OCI-LY3 (cell line): ENCODE data around the gene PCBP1.
A peak's percentile ranks its signal among the peaks of the same experiment; 100 is the strongest.

ENCODE experiments used
- H2AFZ ChIP-seq: fragments of 200-600, 300-600 bp; shearing (Covaris generic); 2 replicates; pipeline ENCODE4 v1.6.0; 2014; ENCODE audit warnings: antibody characterized with exemption, low read depth, low read length
- H3K27ac ChIP-seq: fragments of 200-600, 300-600 bp; sonication (generic); 2 replicates; pipeline ENCODE4 v1.5.1; 2014; ENCODE audit warnings: mild to moderate bottlenecking, low read length, moderate library complexity, mixed read lengths
- H3K27me3 ChIP-seq: fragments of 200-600, 300-600 bp; sonication (generic); 2 replicates; pipeline ENCODE4 v1.6.1; 2014; ENCODE audit warnings: low read depth, low read length, mixed read lengths
- H3K36me3 ChIP-seq: fragments of 200-600, 300-600 bp; sonication (generic); replicated peaks from 2 replicates; pipeline ENCODE3; 2014; ENCODE audit warnings: low read depth, low read length, mixed read lengths
- H3K4me1 ChIP-seq: fragments of 300-600, 200-600 bp; sonication (generic); 2 replicates; pipeline ENCODE4 v1.6.1; 2014; ENCODE audit warnings: low read length, mixed read lengths
- H3K4me2 ChIP-seq: fragments of 200-600, 300-600 bp; sonication (generic); 2 replicates; pipeline ENCODE4 v1.6.1; 2014; ENCODE audit warnings: low read length, mixed read lengths
- H3K4me3 ChIP-seq: fragments of 300-600, 200-600 bp; sonication (generic); 2 replicates; pipeline ENCODE4 v1.5.1; 2014; ENCODE audit warnings: antibody characterized with exemption, mild to moderate bottlenecking, low read length, moderate library complexity
- H3K79me2 ChIP-seq: fragments of 300-600, 200-600 bp; shearing (Covaris generic); 2 replicates; pipeline ENCODE4 v1.6.1; 2014; ENCODE audit warnings: mild to moderate bottlenecking, low read length, mixed read lengths
- H3K9ac ChIP-seq: fragments of 300-600, 200-600 bp; shearing (Covaris generic); 2 replicates; pipeline ENCODE4 v1.6.0; 2014; ENCODE audit warnings: mild to moderate bottlenecking, low read length, moderate library complexity
- H3K9me3 ChIP-seq: fragments of 200-600, 300-600 bp; shearing (Covaris generic); 2 replicates; pipeline ENCODE4 v1.6.1; 2014; ENCODE audit warnings: low read length, mixed read lengths; ENCODE audit not compliant: insufficient read depth
- H4K20me1 ChIP-seq: fragments of 200-600, 300-600 bp; sonication (generic); 2 replicates; pipeline ENCODE4 v1.6.1; 2016; ENCODE audit warnings: low read length, mixed read lengths; ENCODE audit not compliant: insufficient read depth
- EZH2phosphoT487 ChIP-seq: fragments of 200-600 bp; shearing (Covaris generic); IDR thresholded peaks from 2 replicates; pipeline ENCODE4 v1.6.1; 2018; ENCODE audit warnings: antibody characterized with exemption, mixed run types, low read depth
- TF ChIP-seq, protein P1 (sequence below): fragments of 200-600, 300-600 bp; sonication (generic); IDR thresholded peaks from 2 replicates; pipeline ENCODE4 v1.5.1; 2014; ENCODE audit warnings: antibody characterized with exemption, low read length, low read depth

The PCBP1 gene

DNA sequence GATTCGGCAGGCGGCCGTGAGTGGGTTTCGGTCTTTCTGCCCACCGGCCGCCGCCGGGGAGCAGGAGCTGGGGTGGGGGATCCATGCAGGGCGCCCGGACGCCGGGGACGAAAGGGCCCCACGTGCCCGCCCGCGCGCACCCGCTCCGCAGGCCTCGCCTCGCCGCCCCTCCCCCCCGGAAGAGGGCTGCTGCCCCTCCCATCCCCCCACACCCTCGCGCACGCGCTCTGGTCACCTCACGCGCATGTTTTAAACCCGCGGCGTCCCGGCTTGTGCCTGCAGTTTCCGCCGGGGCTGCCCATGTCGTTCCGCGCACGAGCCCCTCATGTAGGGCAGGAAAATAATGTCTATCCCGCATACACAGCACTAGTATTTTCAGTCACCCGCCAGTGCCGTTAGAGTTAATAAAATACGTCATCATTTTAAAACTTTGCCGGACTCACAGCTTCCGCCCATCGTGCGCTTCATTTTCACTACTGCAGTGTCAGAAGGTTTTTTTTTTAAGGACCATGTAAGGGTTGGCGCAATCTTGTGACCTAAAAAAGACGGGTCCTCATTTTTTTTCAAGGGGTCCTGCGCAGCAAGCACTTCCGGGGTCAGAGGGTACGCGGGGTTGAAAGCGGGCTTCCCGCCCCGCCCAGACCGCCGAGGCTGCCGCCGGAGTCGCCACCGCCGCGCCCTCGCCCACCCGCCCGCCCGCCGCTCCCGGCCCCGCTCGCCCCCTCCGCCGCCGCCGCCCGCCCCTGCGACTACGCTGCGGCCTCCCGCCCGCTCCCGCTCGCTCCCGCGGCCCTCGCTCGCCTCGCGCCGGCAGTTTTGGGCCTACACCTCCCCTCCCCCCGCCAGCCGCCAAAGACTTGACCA, at the start of gene PCBP1:
PCBP1 (plus strand) TSS at position 640 of the 864 bp plus-strand sequence. CDS start 267 bp downstream, outside the sequence.
- Histone ChIP-seq H3K4me2 (peak within 1 kb of the TSS; percentile 97), H3K4me3 (peak within 1 kb of the TSS; percentile 91), H3K36me3 (peaks cover 36% of the 10 kb centered on the region), H3K27me3 (no peaks in the 10 kb centered on the region), H3K9me3 (no peaks in the 10 kb centered on the region), H4K20me1 (peaks cover 4% of the 10 kb centered on the region; the same call in 1 of the 2 replicates), H3K79me2 (peaks cover 33% of the 10 kb centered on the region), H3K27ac (peak within 1 kb of the TSS; percentile 99), H2AFZ (peak within 1 kb of the TSS; percentile 95), H3K9ac (peak within 1 kb of the TSS; percentile 100), H3K4me1 (peaks cover 45% of the 10 kb centered on the region)
- TF ChIP-seq, protein P1, sequence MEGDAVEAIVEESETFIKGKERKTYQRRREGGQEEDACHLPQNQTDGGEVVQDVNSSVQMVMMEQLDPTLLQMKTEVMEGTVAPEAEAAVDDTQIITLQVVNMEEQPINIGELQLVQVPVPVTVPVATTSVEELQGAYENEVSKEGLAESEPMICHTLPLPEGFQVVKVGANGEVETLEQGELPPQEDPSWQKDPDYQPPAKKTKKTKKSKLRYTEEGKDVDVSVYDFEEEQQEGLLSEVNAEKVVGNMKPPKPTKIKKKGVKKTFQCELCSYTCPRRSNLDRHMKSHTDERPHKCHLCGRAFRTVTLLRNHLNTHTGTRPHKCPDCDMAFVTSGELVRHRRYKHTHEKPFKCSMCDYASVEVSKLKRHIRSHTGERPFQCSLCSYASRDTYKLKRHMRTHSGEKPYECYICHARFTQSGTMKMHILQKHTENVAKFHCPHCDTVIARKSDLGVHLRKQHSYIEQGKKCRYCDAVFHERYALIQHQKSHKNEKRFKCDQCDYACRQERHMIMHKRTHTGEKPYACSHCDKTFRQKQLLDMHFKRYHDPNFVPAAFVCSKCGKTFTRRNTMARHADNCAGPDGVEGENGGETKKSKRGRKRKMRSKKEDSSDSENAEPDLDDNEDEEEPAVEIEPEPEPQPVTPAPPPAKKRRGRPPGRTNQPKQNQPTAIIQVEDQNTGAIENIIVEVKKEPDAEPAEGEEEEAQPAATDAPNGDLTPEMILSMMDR, result no peak
- TF ChIP-seq EZH2phosphoT487, result no peak

DNA sequence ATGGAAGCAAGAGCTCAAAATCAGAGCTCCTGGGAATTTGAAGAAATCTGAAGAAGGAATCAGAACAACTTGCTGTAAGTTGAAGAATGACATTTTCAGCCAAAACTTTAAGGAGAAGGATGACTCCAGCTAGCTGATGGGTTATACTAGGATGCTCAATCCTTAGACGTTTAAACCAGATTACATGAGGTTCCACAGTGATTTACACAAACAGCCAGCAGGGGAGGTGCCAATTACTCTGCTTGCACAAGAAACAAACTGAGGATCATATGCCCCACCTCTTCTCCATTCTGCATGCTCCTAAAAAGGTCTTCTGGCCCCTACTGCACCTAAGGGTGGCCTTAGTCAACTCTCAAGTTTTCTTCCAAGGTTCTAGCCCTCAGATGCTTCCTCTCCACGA, 47.9 kb upstream of the PCBP1 start:
- Histone ChIP-seq H3K79me2 (no peaks in the 10 kb centered on the region), H4K20me1 (no peaks in the 10 kb centered on the region), H3K36me3 (no peaks in the 10 kb centered on the region), H3K9ac (no peak overlapping the region), H3K4me1 (no peaks in the 10 kb centered on the region), H3K27me3 (no peaks in the 10 kb centered on the region), H2AFZ (no peak overlapping the region), H3K4me3 (no peak overlapping the region), H3K9me3 (no peaks in the 10 kb centered on the region), H3K4me2 (no peak overlapping the region), H3K27ac (no peak overlapping the region)
- no peak for TF ChIP-seq EZH2phosphoT487
- TF ChIP-seq, protein P1, result no peak

DNA sequence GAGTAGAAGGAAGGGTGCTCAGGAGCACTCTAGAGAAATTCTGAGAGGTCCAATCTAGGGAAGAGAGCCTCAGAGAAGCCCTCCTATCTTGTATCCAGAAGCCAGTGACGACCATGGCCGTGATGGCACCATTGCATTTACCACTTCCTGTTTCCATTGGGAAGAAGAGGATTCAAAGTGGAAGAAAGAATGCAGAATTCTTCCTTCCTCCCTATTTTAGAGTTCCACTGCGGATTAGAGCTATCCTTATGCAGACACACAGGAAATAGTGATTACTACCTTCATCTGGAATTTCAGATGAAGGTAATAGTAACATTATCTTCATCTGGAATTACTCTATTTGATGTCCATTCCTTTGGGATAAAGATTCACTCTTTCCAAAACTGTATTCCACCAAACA, 45.6 kb upstream of the PCBP1 start:
- TF ChIP-seq, protein P1, result no peak
- TF ChIP-seq EZH2phosphoT487, result no peak

DNA sequence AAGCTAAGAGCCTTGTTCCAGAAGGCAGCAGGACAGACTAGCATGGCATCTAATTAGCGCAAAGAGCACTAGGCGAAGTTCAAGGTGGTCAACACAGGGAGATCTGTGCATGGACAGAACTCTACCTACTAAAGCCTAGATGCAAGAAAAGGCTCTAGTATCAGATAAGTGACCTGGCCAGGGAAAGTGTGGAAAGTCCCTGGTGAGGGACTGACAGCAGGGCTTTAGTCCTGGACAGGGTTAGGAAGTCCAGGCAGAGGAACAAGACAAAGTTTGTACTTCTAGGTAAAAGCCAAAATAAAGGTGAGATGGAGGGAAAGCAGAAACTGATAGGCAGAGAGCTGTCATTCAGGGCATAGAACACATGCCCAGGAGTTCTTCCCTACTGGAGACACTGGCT, 45.0 kb upstream of the PCBP1 start:
- Histone ChIP-seq H3K4me3 (no peak overlapping the region), H3K36me3 (peaks cover 6% of the 10 kb centered on the region), H2AFZ (no peak overlapping the region), H3K9ac (no peak overlapping the region), H3K4me2 (no peak overlapping the region), H4K20me1 (no peaks in the 10 kb centered on the region), H3K9me3 (no peaks in the 10 kb centered on the region), H3K27me3 (no peaks in the 10 kb centered on the region), H3K27ac (no peak overlapping the region), H3K79me2 (no peaks in the 10 kb centered on the region), H3K4me1 (peaks cover 6% of the 10 kb centered on the region)
- TF ChIP-seq, protein P1, result no peak
- TF ChIP-seq EZH2phosphoT487, result no peak

More for the DNA sequence above, 45.6 kb upstream of the PCBP1 start:
- no peaks in the 10 kb centered on the region for H3K79me2 ChIP-seq
- H3K9me3 ChIP-seq, result no peaks in the 10 kb centered on the region
- H3K27me3 ChIP-seq, result no peaks in the 10 kb centered on the region
- H3K36me3 ChIP-seq, result peaks cover 6% of the 10 kb centered on the region
- no peak overlapping the region for H2AFZ ChIP-seq
- H3K9ac ChIP-seq, result no peak overlapping the region
- no peaks in the 10 kb centered on the region for H4K20me1 ChIP-seq
- H3K4me1 ChIP-seq, result peaks cover 4% of the 10 kb centered on the region
- H3K27ac ChIP-seq, result no peak overlapping the region
- H3K4me3 ChIP-seq, result no peak overlapping the region
- H3K4me2 ChIP-seq, result no peak overlapping the region
